Right atrium auricular region (tissue), 2 donors: Measurements from ENCODE around the gene CAMK4. TPM values are rescaled to one million over a fixed set of nuclear protein-coding genes. Genes with fewer than 3 reads are reported as not detected.
A peak's percentile ranks its signal among the peaks of the same experiment; 100 is the strongest.

Experiments used
- DNase-seq: peaks from one replicate; pipeline ENCODE4 v3.0.0-alpha.2; 2019; ENCODE audit warnings: low spot score
- H3K27ac ChIP-seq, 2 donors: fragments of 200-600 bp; sonication (generic); 1 replicate in 1 of 2; 2 replicates in 1 of 2; pipeline ENCODE4 v1.5.1; 2016 to 2019
- H3K27me3 ChIP-seq, 2 donors: fragments of 200-600 bp; sonication (generic); one replicate each; pipeline versions ENCODE4 v1.5.1 to v1.6.0; 2017 to 2019
- H3K36me3 ChIP-seq: fragments of 200-600 bp; sonication (generic); one replicate; pipeline ENCODE4 v1.5.1; 2016
- H3K4me1 ChIP-seq, 2 donors: fragments of 200-600 bp; sonication (generic); one replicate each; pipeline versions ENCODE4 v1.5.1 to v1.6.0; 2017 to 2019
- H3K4me3 ChIP-seq, 2 donors: fragments of 200-600 bp; sonication (generic); 1 replicate in 1 of 2; 2 replicates in 1 of 2; pipeline ENCODE4 v1.5.1; 2017 to 2019; ENCODE audit warnings: mild to moderate bottlenecking in 1 of 2, moderate library complexity in 1 of 2
- H3K9me3 ChIP-seq, 2 donors: fragments of 200-600 bp; sonication (generic); one replicate each; pipeline ENCODE4 v1.5.1; 2019
- CTCF ChIP-seq, 2 donors: fragments of 200-600 bp; sonication (generic); IDR thresholded peaks; one replicate each; pipeline ENCODE4 v1.5.1; 2019; ENCODE audit warnings: antibody characterized with exemption in 2 of 2
- total RNA-seq, 2 donors: library from RNA; depleted of rRNA; stranded (reverse); fragments of >200 nt; gene quantifications; one replicate each; pipeline ENCODE4 v1.1.0, GENCODE V29; 2016

The CAMK4 gene
- total RNA-seq, 2 donors from 2014 or later: 0.11 to 0.67 TPM

DNA sequence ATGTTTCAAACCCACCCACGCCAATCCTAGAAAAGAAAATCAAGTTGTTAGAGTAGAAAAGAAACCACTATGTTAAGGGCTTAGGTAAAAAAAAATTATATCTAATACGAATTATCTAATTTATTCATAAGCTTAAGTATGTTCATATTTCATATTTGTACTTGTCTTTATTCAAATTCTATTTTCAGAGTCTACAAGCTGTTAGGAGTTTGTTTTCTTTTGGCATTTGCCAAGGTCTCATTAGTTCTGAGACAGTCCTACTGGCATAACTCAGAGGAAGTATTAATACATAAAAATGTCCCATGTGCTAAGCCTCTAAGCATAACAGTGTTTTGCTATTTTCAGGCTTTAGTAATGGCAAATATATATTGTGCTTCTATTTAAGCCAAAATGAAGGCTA is 230.6 kb downstream of the CAMK4 start:
- H3K4me3 ChIP-seq: no peak overlapping the region
- H3K9me3 ChIP-seq: no peaks in the 10 kb centered on the region
- H3K27ac ChIP-seq: no peak overlapping the region
- no peak for TF ChIP-seq CTCF (IDR thresholded peaks at IDR 0.05)
- H3K36me3 ChIP-seq: no peaks in the 10 kb centered on the region
- no peaks in the 10 kb centered on the region for H3K27me3 ChIP-seq
- no peak for DNase-seq
- H3K4me1 ChIP-seq: no peaks in the 10 kb centered on the region

DNA sequence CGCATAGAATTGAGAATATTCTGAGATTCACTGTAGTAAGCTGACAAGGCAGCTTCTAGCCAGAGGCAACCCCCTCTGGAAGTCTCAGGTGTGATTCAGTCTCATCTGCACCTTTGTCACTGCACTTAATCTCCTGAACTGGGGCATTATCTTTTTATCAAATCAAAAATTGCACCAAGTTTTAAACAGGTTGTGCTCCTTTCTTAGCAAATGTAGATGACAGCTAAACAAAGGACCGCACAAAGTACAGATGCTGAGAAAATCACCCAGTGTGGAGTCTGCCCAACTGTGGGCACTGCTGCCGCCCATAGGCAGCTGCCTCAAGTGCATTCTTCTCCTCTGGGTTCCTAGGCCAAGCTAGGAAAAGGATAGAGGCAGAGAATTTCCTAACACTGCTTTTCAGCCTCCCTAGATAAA is 237.1 kb downstream of the CAMK4 start:
- H3K9me3 ChIP-seq: no peaks in the 10 kb centered on the region
- no peak overlapping the region for H3K4me3 ChIP-seq
- H3K36me3 ChIP-seq: no peaks in the 10 kb centered on the region
- no peaks in the 10 kb centered on the region for H3K4me1 ChIP-seq
- no peak overlapping the region for H3K27ac ChIP-seq
- H3K27me3 ChIP-seq: no peaks in the 10 kb centered on the region
- no peak for DNase-seq
- peak in 1 of 2 donors; percentile 21 for TF ChIP-seq CTCF (IDR thresholded peaks at IDR 0.05)

DNA sequence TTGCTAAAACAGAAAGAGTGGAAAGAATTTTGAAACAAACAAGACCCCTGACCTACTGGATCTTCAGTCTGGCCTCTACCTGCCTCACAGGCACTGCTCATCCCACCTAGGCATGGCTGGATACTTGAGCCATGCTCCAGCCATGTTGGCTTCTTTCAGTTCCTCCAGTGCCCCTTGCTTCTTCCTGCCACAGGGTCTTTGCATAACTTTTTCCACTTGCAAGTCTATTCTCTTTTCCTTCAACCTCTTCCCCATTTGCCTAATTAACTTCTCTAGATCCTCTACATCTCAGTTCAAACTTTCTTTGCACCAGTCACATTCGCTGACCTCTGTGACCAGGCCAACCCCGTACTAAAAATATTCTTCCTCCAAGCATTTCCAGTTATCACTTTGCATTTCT is 237.8 kb downstream of the CAMK4 start:
- H3K36me3 ChIP-seq: no peaks in the 10 kb centered on the region
- no peaks in the 10 kb centered on the region for H3K4me1 ChIP-seq
- H3K4me3 ChIP-seq: no peak overlapping the region
- H3K27me3 ChIP-seq: no peaks in the 10 kb centered on the region
- DNase-seq: no peak
- no peaks in the 10 kb centered on the region for H3K9me3 ChIP-seq
- no peak for TF ChIP-seq CTCF (IDR thresholded peaks at IDR 0.05)
- no peak overlapping the region for H3K27ac ChIP-seq

DNA sequence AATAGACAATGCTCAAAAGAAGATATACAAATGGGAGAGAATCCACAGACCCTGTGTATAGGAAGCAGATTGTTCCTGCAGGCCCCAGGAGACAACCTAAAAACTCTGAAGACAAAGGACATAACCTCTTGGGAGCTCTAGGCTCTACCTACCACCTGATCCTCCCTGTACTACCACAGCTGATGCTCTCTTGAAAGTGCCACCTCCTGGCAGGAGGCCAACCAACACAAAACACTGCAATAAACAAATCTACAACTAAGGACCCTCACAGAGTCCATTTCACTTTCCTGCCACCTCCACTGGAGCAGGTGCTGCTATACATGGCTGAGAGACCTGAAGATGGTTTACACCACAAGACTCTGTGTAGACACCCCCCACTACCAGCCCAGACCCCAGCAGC is 239.1 kb downstream of the CAMK4 start:
- H3K27me3 ChIP-seq: no peaks in the 10 kb centered on the region
- no peak overlapping the region for H3K27ac ChIP-seq
- no peak for TF ChIP-seq CTCF (IDR thresholded peaks at IDR 0.05)
- DNase-seq: no peak
- no peak overlapping the region for H3K4me3 ChIP-seq
- no peaks in the 10 kb centered on the region for H3K9me3 ChIP-seq
- no peaks in the 10 kb centered on the region for H3K36me3 ChIP-seq
- H3K4me1 ChIP-seq: no peaks in the 10 kb centered on the region

DNA sequence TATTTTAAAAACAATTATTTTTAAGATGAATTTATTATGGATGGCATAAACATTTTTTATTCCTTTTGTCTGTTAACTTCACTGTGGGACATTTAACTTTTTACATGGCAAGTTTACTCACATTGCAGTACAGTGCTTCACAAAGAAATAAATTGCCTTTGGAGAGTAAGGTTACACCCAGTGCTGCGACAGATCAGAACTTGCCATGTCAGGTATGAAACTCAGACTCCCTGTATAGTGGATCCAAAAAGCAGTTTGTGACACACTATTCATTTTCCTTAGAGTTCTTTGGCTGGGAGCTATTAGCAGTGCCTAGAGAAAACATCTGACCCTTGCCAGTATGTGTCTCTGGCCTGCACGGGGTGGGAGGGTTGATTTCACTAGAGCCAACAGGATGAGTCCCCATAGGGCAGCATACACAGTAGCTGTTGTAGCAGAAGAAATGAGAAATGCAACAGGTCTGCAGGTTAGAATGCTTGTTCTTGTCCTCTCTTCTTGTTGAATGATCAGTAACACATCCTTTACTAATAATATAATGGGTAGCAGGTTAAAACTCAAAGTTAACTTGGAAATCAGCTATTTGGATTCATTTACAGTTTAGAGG is 245.2 kb downstream of the CAMK4 start:
- Histone ChIP-seq H3K4me1 (no peaks in the 10 kb centered on the region), H3K9me3 (no peaks in the 10 kb centered on the region), H3K36me3 (no peaks in the 10 kb centered on the region), H3K27me3 (no peaks in the 10 kb centered on the region), H3K27ac (no peak overlapping the region), H3K4me3 (no peak overlapping the region)
- no peak for TF ChIP-seq CTCF (IDR thresholded peaks at IDR 0.05)
- no peak for DNase-seq

- H3K4me3 ChIP-seq: no peak overlapping the region
- H3K36me3 ChIP-seq: no peaks in the 10 kb centered on the region
- no peak overlapping the region for H3K27ac ChIP-seq
- no peak for TF ChIP-seq CTCF (IDR thresholded peaks at IDR 0.05)
- no peaks in the 10 kb centered on the region for H3K9me3 ChIP-seq
- H3K27me3 ChIP-seq: no peaks in the 10 kb centered on the region
- DNase-seq: no peak
- H3K4me1 ChIP-seq: no peaks in the 10 kb centered on the region
Measured at GRCh38 chr5:111469903-111470302, 245.7 kb downstream of the CAMK4 start.
